CD14-positive monocyte (primary cell): ENCODE measurements around the gene CA10. TPM values are rescaled to one million over a fixed set of nuclear protein-coding genes. Genes with fewer than 3 reads are reported as not detected.

Source experiments
- DNase-seq, 3 donors: peaks; one replicate each; pipeline ENCODE4 v3.0.0-alpha.2; 2011 to 2022
- H2AFZ ChIP-seq: 2 replicates; pipeline ENCODE4 v1.6.0; 2012; ENCODE audit warnings: mild to moderate bottlenecking, low read depth, low read length, inconsistent platforms; ENCODE audit not compliant: insufficient read depth, poor library complexity, severe bottlenecking
- H3K27ac ChIP-seq, 2 donors: 1 replicate in 1 of 2; 2 replicates in 1 of 2; pipeline ENCODE4 v1.5.1; 2012 to 2013; ENCODE audit warnings: low read length in 2 of 2, control low read depth in 1 of 2, inconsistent platforms in 1 of 2, low read depth in 1 of 2, mild to moderate bottlenecking in 1 of 2
- H3K27me3 ChIP-seq, 2 donors: one replicate each; pipeline versions ENCODE4 v1.6.0 to v1.6.1; 2011 to 2013; ENCODE audit warnings: low read length in 2 of 2; ENCODE audit not compliant: control insufficient read depth in 2 of 2, insufficient read depth in 2 of 2
- H3K36me3 ChIP-seq, 2 donors: replicated peaks in 1 of 2; 1 replicate in 1 of 2; 2 replicates in 1 of 2; pipeline versions ENCODE4 v1.5.1 to v1.6.1; 2012 to 2013; ENCODE audit warnings: low read length in 2 of 2, control low read depth in 1 of 2, inconsistent platforms in 1 of 2, mild to moderate bottlenecking in 1 of 2; ENCODE audit not compliant: insufficient read depth in 2 of 2, control insufficient read depth in 1 of 2
- H3K4me1 ChIP-seq, 2 donors: 1 replicate in 1 of 2; 2 replicates in 1 of 2; pipeline versions ENCODE4 v1.5.1 to v1.6.1; 2012 to 2013; ENCODE audit warnings: low read length in 2 of 2, control low read depth in 1 of 2, inconsistent platforms in 1 of 2, mild to moderate bottlenecking in 1 of 2, moderate library complexity in 1 of 2; ENCODE audit not compliant: insufficient read depth in 2 of 2, control insufficient read depth in 1 of 2
- H3K4me2 ChIP-seq: replicated peaks from 2 replicates; pipeline ENCODE3; 2012; ENCODE audit warnings: low read length, moderate library complexity, mild to moderate bottlenecking; ENCODE audit not compliant: poor library complexity, severe bottlenecking; ENCODE audit errors: extremely low read depth
- H3K4me3 ChIP-seq, 3 experiments: fragments of 200-600 bp in 1 of 3; sonication (generic) in 1 of 3; replicated peaks in 1 of 3; 1 replicate in 2 of 3; 2 replicates in 1 of 3; pipeline ENCODE4 v1.5.1; 2011 to 2013; ENCODE audit warnings: low read length in 3 of 3, mild to moderate bottlenecking in 3 of 3, control low read depth in 2 of 3, low read depth in 2 of 3, inconsistent platforms in 1 of 3, moderate library complexity in 1 of 3
- H3K79me2 ChIP-seq: 2 replicates; pipeline ENCODE4 v1.6.0; 2012; ENCODE audit warnings: mild to moderate bottlenecking, control low read depth, inconsistent platforms, low read length, moderate library complexity; ENCODE audit not compliant: insufficient read depth
- H3K9ac ChIP-seq: 2 replicates; pipeline ENCODE4 v1.6.0; 2017; ENCODE audit warnings: low read length, mild to moderate bottlenecking; ENCODE audit not compliant: insufficient read depth, poor library complexity, severe bottlenecking
- H3K9me3 ChIP-seq, 2 donors: replicated peaks in 1 of 2; 1 replicate in 1 of 2; 2 replicates in 1 of 2; pipeline versions ENCODE4 v1.5.1 to v1.6.1; 2012 to 2013; ENCODE audit warnings: low read length in 2 of 2, control low read depth in 1 of 2; ENCODE audit not compliant: control insufficient read depth in 1 of 2, insufficient read depth in 1 of 2
- H4K20me1 ChIP-seq: 2 replicates; pipeline ENCODE4 v1.6.0; 2012; ENCODE audit warnings: mild to moderate bottlenecking, low read length, control low read depth, moderate library complexity; ENCODE audit not compliant: insufficient read depth
- H3K27ac Mint-ChIP-seq, 7 donors: one replicate each; pipeline ENCODE4 v1.8.0; 2020; ENCODE audit warnings: mild to moderate bottlenecking in 7 of 7, mixed read lengths in 7 of 7, moderate library complexity in 6 of 7, inconsistent platforms in 2 of 7
- H3K27me3 Mint-ChIP-seq, 3 donors: one replicate each; pipeline ENCODE4 v1.8.0; 2021 to 2022; ENCODE audit warnings: low read depth in 3 of 3, mild to moderate bottlenecking in 3 of 3, mixed read lengths in 3 of 3, moderate library complexity in 3 of 3, inconsistent platforms in 1 of 3
- H3K36me3 Mint-ChIP-seq, 2 donors: one replicate each; pipeline ENCODE4 v1.8.0; 2020; ENCODE audit warnings: mixed read lengths in 2 of 2, inconsistent platforms in 1 of 2, mild to moderate bottlenecking in 1 of 2
- H3K4me1 Mint-ChIP-seq: one replicate; pipeline ENCODE4 v1.8.0; 2020; ENCODE audit warnings: mild to moderate bottlenecking, mixed read lengths
- H3K4me3 Mint-ChIP-seq, 2 donors: one replicate each; pipeline ENCODE4 v1.8.0; 2020; ENCODE audit warnings: mild to moderate bottlenecking in 2 of 2, mixed read lengths in 2 of 2, moderate library complexity in 1 of 2
- H3K9me3 Mint-ChIP-seq, 7 donors: one replicate each; pipeline ENCODE4 v1.8.0; 2020 to 2022; ENCODE audit warnings: mixed read lengths in 7 of 7, mild to moderate bottlenecking in 6 of 7, moderate library complexity in 6 of 7, inconsistent platforms in 2 of 7
- WGBS: methylation state at CpG from one replicate; pipeline ENCODE4 v1.1.5; 2013; ENCODE audit warnings: missing lambda C conversion rate; ENCODE audit not compliant: insufficient coverage; 5-methylcytosine and 5-hydroxymethylcytosine counted together
- intact Hi-C, 2 donors: fragments of 100-400 bp; cut with micrococcal nuclease; formaldehyde crosslinking; loops; one replicate each; pipeline versions ENCODE4 v1.15.0 to v1.15.1; 2023
- polyA minus RNA-seq: library from RNA; depleted of rRNA, polyadenylated mRNA; stranded (reverse); fragments of >200 nt; gene quantifications from 2 replicates; pipeline ENCODE4 v1.2.3, GENCODE V29; 2012
- polyA plus RNA-seq, 3 donors: library from polyadenylated mRNA; depleted of rRNA in 1 of 3; unstranded in 2 of 3; stranded (reverse) in 1 of 3; fragments of 300-500 nt in 2 of 3; fragments of >200 nt in 1 of 3; fragmentation: Illumina TruSeq in 2 of 3; gene quantifications; 1 replicate in 2 of 3; 2 replicates in 1 of 3; pipeline ENCODE4 v1.2.3, GENCODE V29; 2012 to 2021
- total RNA-seq, 12 experiments: library from RNA in 1 of 12; stranded (reverse) in 1 of 12; fragments of 120-200 nt in 1 of 12; gene quantifications; one replicate each; pipeline ENCODE4 v1.2.4 and lab custom pipeline; 2013 to 2026; ENCODE audit warnings: mixed read lengths in 6 of 12, inconsistent platforms in 1 of 12
- TF ChIP-seq, protein P1 (sequence below): fragments of 200-600 bp; IDR thresholded peaks from one replicate; pipeline ENCODE4 v1.8.0; 2022; ENCODE audit warnings: antibody characterized with exemption, mild to moderate bottlenecking

Gene CA10
- not detected for total RNA-seq (2013)
- not detected for polyA plus RNA-seq
- not detected in 2 replicates for polyA minus RNA-seq
- total RNA-seq (lab: John Stamatoyannopoulos, UW) = 0 to 1.2 (median 0.07) reads per million in 11 experiments

DNA sequence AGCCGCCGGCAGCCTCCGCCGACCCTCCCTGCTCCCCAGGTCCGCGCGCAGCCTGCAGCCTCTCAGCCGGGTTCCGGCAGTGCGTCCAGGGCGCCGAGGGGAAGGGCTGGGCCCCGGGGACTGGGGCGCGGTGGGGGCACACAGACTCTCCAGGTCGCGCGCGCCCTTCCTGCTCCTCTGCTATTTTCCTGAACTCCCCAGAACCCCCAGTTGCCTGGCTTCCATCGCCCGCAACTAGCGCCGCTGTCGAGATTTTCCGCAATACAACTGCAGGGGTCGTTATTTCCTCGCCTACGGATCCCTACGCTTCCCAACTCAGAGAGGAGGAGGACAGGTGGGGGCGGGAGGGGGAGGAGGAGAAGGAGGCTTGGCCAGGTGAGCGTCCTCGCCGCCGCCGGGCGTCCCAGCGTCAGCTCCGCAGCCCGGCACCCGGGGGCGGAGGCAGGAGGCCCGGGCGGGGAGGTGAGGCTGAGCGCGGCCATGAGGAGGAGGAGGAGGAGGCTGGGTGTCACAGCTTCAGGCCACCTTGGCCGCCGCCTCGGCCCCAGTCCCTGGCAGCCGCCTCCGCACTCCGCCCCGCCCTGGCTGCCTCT is at the start of gene CA10:
Gene CA10 (minus strand): TSS at position 265 of the 593 bp plus-strand sequence.
- Histone ChIP-seq H3K4me1 (no peaks in the 10 kb centered on the region), H3K4me2 (no peak within 1 kb of the TSS), H3K27ac (no peak within 1 kb of the TSS), H4K20me1 (no peaks in the 10 kb centered on the region), H3K79me2 (no peaks in the 10 kb centered on the region), H3K9ac (no peak within 1 kb of the TSS), H2AFZ (no peak within 1 kb of the TSS), H3K4me3 (no peak within 1 kb of the TSS), H3K27me3 (peaks cover 36 to 50% of the 10 kb centered on the region in 2 donors), H3K9me3 (peaks cover 7 to 24% of the 10 kb centered on the region in 2 donors), H3K36me3 (no peaks in the 10 kb centered on the region)
- WGBS = 3% methylated on average over 42 of the region's 52 CpGs
- H3K4me3 Mint-ChIP-seq = peak within 1 kb of the TSS in 1 of 2 donors; percentile 80
- TF ChIP-seq, protein P1, sequence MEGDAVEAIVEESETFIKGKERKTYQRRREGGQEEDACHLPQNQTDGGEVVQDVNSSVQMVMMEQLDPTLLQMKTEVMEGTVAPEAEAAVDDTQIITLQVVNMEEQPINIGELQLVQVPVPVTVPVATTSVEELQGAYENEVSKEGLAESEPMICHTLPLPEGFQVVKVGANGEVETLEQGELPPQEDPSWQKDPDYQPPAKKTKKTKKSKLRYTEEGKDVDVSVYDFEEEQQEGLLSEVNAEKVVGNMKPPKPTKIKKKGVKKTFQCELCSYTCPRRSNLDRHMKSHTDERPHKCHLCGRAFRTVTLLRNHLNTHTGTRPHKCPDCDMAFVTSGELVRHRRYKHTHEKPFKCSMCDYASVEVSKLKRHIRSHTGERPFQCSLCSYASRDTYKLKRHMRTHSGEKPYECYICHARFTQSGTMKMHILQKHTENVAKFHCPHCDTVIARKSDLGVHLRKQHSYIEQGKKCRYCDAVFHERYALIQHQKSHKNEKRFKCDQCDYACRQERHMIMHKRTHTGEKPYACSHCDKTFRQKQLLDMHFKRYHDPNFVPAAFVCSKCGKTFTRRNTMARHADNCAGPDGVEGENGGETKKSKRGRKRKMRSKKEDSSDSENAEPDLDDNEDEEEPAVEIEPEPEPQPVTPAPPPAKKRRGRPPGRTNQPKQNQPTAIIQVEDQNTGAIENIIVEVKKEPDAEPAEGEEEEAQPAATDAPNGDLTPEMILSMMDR = no peak
- H3K36me3 Mint-ChIP-seq = peaks cover 0 to 2% of the 10 kb centered on the region in 2 donors
- DNase-seq = no peak
- H3K4me1 Mint-ChIP-seq = no peaks in the 10 kb centered on the region
- H3K9me3 Mint-ChIP-seq = peaks cover 7 to 36% (median 17%) of the 10 kb centered on the region in 7 donors
- peaks cover 46 to 55% (median 47%) of the 10 kb centered on the region in 3 donors for H3K27me3 Mint-ChIP-seq
- intact Hi-C loops = no loop called here
- H3K27ac Mint-ChIP-seq = peak within 1 kb of the TSS in 1 of 7 donors; percentile 57

DNA sequence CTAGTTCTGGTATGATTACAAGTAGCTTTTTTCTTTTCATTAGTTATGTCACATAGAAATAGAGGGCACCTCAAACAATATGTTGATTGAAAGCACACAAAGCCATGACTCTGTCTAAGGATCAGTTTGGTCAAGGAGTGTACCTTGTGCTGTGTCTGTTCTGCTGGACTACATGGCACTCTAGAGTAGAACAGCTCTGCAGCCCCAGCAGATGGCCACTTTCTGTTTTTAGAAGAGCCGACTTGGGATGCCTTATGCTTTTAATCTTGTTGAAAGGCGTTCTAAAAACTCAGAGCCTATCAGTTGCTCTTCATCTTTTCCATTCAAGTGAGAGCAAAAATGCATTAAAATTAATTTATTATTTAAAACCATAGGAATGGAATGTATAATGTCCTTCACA is 49.3 kb upstream of the CA10 start:
- Histone ChIP-seq H2AFZ (no peak overlapping the region), H3K4me2 (no peak overlapping the region), H3K27me3 (no peaks in the 10 kb centered on the region), H3K9me3 (no peaks in the 10 kb centered on the region), H3K4me1 (no peaks in the 10 kb centered on the region), H3K79me2 (no peaks in the 10 kb centered on the region), H3K4me3 (no peak overlapping the region), H3K9ac (no peak overlapping the region), H3K27ac (no peak overlapping the region), H3K36me3 (no peaks in the 10 kb centered on the region), H4K20me1 (no peaks in the 10 kb centered on the region)
- Mint-ChIP-seq H3K36me3 (no peaks in the 10 kb centered on the region), H3K27me3 (peaks cover 0 to 3% (median 1%) of the 10 kb centered on the region in 3 donors), H3K27ac (no peak overlapping the region), H3K4me3 (no peak overlapping the region), H3K9me3 (peaks cover 0 to 6% (median 0%) of the 10 kb centered on the region in 7 donors), H3K4me1 (no peaks in the 10 kb centered on the region)
- TF ChIP-seq, protein P1 = no peak
- WGBS = 100% methylated on average over 1 of the region's 2 CpGs
- no peak for DNase-seq
- intact Hi-C loops = no loop called here
